DMS114 treated with DMSO at 0.1 percent for 48 hours (cell line): ENCODE data around the gene GPR151.
"Not testable (repeated sequence)": the region's sequence is repeated elsewhere in the genome, so short reads cannot be mapped to it uniquely, and the experiment has no call there.

Experiments used
- DNase-seq: peaks from one replicate; lab custom pipeline; 2025; ENCODE audit not compliant: unreplicated experiment; lab: John Stamatoyannopoulos, UW

GPR151 gene

GRCh38 chr5:146516151-146516475 lies at the start of gene GPR151:
Gene GPR151 (minus strand): TSS chr5:146516190. CDS start chr5:146516113, 77 bp downstream.
- DNase-seq: no peak

GRCh38 chr5:146564007-146564762 lies 48.2 kb upstream of the GPR151 start:
- no peak for DNase-seq

DNA sequence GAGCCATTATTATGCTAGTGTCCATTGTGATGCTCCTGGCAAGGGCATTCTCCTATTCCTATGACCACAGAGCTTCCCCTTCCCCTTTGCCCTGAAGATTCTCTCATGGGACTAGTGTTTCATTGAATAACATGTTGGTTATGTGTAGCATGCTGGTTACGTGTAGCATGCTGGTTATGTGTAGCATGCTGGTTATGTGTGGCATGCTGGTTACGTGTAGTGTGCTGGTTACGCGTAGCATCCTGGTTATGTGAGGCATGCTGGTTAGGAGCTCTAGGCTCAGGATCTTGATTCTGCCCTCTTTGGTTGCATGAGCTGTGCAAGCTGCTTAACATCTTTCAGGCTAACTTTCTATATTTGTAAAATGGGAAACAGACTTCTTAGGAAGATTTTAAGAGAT lies 46.5 kb upstream of the GPR151 start:
- DNase-seq: no peak

- no peak for DNase-seq
These were observed 45.7 kb upstream of the GPR151 start for GRCh38 chr5:146561711-146562110.

DNA sequence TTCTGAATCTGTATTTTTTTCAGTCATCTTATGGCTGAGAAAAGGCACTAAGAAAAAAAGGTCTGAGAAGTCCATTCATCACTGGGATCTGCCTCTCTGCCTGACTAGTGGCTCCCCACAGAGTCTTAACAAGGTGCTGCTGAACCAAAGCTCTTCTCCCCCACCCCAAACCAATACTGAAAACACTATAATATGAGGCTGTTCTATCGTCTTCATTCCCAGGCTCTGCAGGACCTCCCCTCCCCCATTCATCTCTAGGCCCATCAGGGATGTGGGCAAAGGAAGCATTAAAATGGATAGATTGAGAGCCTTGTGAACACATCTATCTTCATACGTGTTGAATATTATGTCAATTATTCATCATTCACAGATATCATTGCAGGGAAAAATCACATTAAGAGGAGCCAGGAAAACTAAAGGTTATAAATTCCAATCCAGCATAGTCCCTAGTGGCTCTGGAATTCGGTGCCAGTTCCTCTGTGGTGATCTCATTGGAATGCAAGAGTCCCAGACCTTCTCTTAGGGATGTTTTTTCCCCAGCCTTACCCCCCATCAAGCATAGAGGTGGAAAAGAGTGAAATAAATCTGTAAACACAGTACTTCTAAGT lies 44.3 kb upstream of the GPR151 start:
- DNase-seq: no peak

GRCh38 chr5:146556884-146557283 lies 40.9 kb upstream of the GPR151 start:
- DNase-seq: not testable (repeated sequence)

DNA sequence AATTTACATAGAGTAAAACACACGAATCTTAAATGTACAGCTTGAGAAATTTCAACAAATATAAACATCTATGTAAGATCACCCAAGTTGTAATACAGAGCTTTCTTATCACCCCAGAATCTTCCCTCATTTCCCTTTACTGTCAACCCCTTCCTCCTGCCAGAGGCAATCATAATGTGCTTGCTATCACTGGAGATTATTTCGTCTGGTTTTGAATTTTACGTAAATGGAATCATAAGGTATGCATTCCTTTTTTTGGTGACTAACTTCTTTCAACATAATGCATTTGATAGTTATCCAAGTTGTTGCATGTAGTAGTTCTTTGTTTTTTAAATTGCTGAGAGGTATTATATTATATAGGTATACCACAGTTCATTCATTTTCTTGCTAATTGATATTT lies 37.5 kb upstream of the GPR151 start:
- no peak for DNase-seq

DNA sequence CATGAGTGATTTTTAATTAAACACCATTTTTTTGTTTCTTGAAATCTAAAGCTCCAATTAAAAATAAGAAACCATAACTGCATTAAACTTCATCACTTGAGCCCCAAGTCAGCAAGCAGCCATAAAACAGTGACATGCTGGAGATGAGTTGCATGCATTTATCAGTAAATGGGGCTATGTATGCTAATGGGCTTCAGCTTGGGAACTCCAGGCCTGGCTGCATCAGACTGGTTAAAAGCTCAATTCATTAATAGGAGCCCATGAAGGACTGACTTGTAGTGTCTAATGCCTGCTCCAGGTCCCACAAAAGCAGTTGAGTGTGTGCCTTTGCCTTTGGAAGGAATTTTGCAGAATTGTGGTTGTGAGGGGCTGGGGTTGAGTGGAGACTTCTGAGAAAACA lies 33.6 kb upstream of the GPR151 start:
- no peak for DNase-seq

DNA sequence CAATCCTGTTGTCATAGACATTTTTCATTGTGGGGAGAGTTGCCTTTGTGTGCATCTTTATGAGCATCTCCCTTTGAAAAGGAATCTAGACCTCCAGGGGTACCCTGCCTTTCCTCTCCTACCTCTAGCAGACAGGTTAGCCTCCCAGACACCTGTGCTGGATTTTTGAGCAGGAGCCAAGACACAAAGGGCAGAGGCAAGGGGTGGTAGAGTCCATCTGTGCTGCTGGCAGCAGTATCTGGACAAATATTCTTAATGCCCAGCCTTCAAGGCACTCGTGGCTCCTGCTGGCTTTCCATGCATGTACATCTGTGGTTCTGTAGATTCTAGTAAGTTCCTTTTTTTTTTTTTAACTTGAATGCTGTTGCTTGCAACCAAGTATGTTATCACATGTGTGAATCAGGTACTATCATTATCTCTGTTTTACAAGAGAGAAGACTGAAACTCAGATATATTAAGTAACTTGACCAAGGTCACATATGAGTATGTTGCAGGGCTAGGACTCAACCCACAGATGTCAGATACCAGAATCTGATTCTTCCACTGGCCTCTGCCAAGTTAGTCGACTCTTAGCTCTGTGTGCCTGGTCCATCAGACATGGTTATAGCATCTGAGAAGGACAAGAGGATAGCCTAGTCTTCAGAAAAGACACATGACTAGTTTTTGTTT lies 32.9 kb upstream of the GPR151 start:
- DNase-seq: no peak

- no peak for DNase-seq
These were observed 28.2 kb upstream of the GPR151 start for GRCh38 chr5:146544232-146544631.

GRCh38 chr5:146541958-146542849 lies 26.2 kb upstream of the GPR151 start:
- peak; percentile 67 for DNase-seq

- DNase-seq: no peak
These were observed 24.4 kb upstream of the GPR151 start for GRCh38 chr5:146540414-146540813.

DNA sequence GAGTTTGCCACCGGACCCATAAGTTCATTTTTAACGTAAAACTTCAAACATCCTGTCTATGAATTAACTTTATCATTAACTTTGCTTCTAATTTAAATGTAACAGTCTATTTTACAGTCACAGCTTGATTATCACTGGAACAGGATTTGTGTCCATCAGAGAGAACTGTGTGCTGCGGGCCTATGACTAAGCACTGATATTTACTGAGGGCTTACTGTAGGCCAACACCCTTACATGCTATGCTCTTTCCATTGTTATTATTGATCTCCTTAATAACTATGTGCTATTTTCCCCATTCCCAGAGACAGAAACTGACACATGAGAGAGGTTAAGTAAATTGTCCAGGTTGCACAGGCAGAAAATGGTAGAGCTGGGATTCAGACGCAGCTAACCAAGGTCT lies 24.0 kb upstream of the GPR151 start:
- no peak for DNase-seq

- no peak for DNase-seq
These were observed 22.4 kb upstream of the GPR151 start for GRCh38 chr5:146538432-146538831.

- DNase-seq: no peak
These were observed 17.9 kb upstream of the GPR151 start for GRCh38 chr5:146533882-146534281.

- DNase-seq: peak; percentile 33
These were observed 17.4 kb upstream of the GPR151 start for GRCh38 chr5:146533260-146533857.

GRCh38 chr5:146529984-146530383 lies 14.0 kb upstream of the GPR151 start:
- no peak for DNase-seq

GRCh38 chr5:146528236-146528635 lies 12.2 kb upstream of the GPR151 start:
- no peak for DNase-seq

DNA sequence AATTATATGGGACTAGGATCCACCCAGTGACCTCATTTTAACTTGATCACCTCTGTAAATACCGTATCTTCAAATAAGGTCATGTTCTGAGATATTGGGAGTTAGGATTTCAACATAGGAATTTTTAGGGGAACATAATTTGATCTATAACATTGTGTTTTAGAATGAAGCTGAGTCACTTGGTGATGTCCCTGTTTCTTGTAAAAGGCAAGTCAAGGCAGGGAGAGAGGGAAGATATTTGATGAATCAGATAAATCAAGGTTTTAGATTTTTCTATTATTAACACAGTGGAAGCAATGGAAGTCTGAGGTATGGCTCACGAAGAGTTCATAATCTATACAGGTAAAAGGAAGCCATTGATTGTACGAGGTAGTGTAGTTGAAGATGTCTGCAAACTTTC lies 11.8 kb upstream of the GPR151 start:
- DNase-seq: no peak

DNA sequence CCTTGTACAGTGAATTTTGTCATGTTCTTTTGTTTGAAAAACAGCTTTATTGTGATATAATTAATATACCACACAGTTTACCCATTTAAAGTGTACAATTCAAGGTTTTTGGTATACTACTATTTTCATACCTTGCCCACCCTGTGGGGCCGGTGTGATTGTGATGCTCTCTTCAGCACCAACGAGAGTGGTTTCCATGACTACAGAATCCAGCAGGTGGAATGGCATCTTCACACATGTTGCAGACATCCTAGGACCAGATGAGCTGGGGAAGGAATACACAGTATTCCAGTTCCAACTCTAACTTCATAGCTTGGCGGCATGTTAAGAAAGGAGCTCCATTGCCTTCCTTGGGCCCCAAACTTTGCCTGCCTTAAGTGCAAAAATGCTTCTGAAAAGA lies 7.7 kb upstream of the GPR151 start:
- no peak for DNase-seq
